Glomerular endothelial cell (primary cell): ENCODE results near the gene PCP4L1. TPM values are rescaled to one million over a fixed set of nuclear protein-coding genes. Genes with fewer than 3 reads are reported as not detected.
A peak's percentile ranks its signal among the peaks of the same experiment; 100 is the strongest.
"Not testable (repeated sequence)": the region's sequence is repeated elsewhere in the genome, so short reads cannot be mapped to it uniquely, and the experiment has no call there.

Experiments
- DNase-seq: peaks from one replicate; pipeline ENCODE4 v3.0.0-alpha.2; 2011; ENCODE audit warnings: low read depth, low spot score; ENCODE audit errors: extremely low read depth
- total RNA-seq: library from RNA; depleted of rRNA; stranded (reverse); fragments of >200 nt; gene quantifications from 2 replicates; pipeline ENCODE4 v1.2.3, GENCODE V29; 2015

Gene PCP4L1
- total RNA-seq, 1 donor from 2014 or later = not detected

GRCh38 chr1:161227196-161227871 lies 31.2 kb upstream of the PCP4L1 start:
- peak; percentile 41 for DNase-seq

DNA sequence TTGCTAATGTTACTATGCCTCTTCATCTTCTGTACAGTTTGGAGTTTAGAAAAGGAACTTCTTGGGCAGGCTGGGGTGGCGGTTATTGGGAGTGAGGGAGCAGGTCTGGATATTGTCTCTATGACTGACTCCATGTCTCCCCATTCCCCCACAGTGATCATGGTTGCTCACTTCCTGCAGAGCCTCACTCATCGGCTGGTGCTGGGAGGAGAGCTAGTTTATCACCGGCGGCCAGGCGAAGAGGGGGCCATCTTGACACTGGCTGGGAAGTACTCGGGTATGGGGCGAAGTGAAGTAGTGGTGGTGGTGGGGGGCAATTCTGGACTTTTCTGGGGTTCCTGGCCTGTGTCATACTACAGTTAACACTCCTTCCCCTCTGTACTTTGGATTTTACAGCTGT lies 30.5 kb upstream of the PCP4L1 start:
- DNase-seq = no peak

DNA sequence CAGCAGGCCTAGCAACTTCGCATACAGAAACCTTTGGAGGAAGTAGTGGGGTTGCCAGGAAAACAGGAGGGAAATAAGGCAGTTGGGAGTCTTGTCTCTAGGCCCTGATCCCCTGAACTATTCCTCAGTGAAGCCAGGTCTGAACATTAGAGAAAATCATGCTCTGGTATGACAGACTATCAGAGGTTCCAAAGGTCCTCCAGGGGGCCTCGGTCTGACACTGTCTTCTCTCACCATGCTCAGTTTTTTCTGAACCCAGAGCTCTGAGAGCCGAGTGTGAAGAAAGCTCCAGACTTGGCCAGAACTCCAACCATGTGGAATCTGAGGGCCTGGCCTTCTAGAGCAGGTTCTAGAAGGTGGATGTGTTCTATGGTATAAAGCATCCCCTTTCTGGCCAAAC lies 28.6 kb upstream of the PCP4L1 start:
- DNase-seq = no peak

GRCh38 chr1:161230762-161231161 lies 27.8 kb upstream of the PCP4L1 start:
- no peak for DNase-seq

GRCh38 chr1:161233102-161233501 lies 25.4 kb upstream of the PCP4L1 start:
- DNase-seq = no peak

DNA sequence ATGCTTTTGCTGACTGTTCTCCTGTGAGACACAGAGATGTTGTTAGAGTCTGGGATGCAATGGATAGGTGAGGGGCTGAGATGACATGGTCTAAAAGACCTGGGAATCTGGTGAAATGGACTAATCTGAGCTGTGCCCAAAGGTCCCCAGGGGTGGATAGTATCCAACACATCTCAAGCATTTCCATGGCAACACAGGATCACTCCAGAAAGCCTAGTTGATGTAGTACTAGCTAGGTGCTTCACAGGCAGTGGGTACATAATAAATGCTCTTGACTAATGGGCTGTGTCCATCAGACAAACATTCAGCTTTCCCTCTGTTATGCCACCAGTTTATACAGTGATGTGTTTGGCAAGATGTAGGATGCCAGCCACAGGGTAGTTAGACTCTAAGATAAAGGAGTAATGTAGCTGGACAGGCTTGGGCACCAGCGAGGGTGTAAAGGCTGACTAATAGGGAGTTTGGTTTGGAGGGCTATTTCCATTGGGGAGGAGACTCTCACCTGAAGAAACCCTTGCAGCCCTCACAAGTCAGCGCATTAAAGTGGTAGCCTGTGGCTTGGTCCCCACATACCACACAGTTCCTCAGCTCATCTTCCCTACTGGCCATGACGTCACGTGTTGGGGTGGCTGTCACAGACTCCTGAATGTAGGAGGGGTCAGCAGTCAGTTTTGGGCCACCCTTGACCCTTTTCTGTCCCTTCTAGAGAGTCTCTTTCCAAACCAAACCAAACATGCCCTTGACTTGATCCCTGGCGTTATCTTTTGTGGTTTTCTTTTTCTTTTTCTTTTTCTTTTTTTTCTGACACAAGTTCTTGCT lies 22.4 kb upstream of the PCP4L1 start:
- no peak for DNase-seq

GRCh38 chr1:161238039-161238473 lies 20.5 kb upstream of the PCP4L1 start, which contains the start of gene NR1I3:
Gene NR1I3 (minus strand): TSS chr1:161238203. CDS start chr1:161236565, 1,638 bp downstream.
- no peak for DNase-seq

DNA sequence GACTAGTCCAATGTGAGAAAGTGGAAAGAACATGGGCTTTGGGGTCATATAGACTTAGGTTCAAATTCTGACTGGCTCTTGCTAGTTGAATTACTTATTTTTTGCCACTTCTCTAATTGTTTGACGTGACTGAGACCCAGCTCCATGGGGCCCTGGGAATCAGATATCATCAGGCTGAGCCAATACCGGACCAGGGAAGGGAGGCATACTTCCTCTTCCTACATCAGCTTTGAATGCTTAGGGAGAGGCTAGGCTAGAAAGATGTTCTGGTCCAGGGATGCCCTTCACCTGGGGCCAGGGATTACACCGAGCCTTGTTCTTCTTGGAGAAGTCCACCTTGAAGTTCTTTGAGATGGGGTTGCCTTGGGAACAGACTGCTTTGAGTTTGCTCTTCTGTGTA lies 16.9 kb upstream of the PCP4L1 start:
- DNase-seq = no peak

GRCh38 chr1:161242313-161242712 lies 16.2 kb upstream of the PCP4L1 start:
- no peak for DNase-seq

GRCh38 chr1:161244888-161245287 lies 13.7 kb upstream of the PCP4L1 start:
- no peak for DNase-seq

GRCh38 chr1:161250100-161250499 lies 8.4 kb upstream of the PCP4L1 start:
- DNase-seq = not testable (repeated sequence)

DNA sequence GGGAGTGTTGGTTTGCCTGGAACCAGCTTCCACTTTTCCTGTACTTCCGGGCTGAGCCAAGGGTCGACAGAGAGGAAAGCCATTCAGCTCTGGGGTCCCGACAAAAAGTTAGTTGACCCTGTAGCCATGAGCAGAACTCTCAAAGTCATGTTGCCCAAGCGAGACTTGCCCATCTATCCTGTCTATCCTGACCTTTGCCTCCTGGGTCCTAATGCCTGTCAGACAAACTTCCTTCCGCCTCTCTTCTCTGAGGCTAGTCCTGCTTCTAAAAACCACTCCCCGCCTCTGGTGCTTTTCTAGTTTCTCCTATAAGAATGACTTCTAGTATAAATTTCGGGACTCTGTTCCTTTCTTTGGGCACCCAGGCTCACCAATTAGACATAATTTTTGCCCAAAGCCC lies 7.7 kb upstream of the PCP4L1 start:
- DNase-seq = no peak

DNA sequence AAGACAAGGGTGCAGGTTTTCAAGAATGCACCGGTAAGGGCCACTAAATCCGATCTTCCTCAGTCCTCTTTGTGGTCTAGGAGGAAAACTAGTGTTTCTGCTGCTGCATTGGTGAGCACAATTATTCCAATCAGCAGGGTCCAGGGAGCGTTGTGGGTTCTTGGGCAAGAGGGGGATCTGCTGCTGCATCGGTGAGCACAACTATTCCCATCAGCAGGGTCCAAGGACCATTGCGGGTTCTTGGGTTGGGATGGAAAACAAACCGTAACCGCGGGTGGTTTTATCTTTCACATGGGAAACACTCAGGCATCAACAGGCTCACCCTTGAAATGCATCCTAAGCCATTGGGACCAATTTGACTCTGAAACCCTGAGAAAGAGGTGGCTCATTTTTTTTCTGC lies 7.0 kb upstream of the PCP4L1 start:
- DNase-seq = no peak

DNA sequence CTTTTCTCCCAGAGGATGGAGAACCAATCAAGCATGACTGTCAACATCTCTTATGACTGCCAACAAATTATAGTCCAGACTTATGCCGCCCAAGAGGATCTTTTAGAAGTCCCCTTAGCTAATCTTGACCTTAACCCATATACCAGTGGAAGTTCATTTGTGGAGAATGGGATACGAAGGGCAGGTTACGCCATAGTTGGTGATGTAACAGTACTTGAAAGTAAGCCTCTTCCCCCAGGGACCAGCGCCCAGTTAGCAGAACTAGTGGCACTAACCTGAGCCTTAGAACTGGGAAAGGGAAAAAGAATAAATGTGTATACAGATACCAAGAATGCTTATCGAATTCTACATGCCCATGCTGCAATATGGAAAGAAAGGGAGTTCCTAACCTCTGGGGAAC lies 3.2 kb upstream of the PCP4L1 start:
- DNase-seq = not testable (repeated sequence)

DNA sequence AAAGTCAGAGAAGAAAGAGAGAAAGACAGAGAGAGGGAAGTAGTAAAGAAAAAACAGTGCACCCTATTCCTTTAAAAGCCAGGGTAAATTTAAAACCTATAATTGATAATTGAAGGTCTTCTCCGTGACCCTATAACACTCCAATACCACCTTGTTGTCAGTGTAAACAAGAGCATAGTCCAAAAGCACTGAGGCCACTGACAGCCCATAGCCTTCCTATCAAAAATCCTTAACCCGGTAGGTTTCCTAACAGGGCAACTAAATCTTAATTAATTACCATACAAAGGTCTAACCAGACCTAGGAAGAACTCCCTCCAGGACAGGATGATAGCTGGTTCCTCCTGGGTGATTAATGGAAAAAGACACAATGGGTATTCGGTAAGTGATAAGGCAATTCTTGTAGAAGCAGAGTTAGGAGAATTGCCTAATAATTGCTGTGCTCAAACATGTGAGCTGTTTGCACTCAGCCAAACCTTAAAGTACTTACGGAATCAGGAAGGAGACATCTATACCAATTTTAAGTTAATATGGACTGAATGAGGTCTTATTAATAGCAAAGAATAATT lies 2.5 kb upstream of the PCP4L1 start:
- DNase-seq = not testable (repeated sequence)

DNA sequence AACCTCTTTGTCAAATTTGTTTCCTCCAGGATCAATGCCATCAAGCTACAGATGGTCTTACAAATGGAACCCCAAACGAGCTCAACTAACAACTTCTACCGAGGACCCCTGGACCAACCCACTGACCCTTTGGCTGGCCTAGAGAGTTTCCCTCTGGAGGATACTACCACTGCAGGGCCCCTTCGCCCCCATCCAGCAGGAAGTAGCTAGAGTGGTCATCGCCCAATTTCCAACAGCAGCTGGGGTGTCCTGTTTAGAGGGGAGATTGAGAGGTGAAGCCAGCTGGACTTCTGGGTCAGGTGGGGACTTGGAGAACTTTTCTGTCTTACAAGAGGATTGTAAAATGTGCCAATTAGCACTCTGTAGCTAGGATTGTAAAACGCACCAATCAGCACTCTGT lies 1.4 kb upstream of the PCP4L1 start:
- not testable (repeated sequence) for DNase-seq

- DNase-seq = no peak
These were observed 779 bp downstream of the PCP4L1 start for GRCh38 chr1:161259345-161259702.

DNA sequence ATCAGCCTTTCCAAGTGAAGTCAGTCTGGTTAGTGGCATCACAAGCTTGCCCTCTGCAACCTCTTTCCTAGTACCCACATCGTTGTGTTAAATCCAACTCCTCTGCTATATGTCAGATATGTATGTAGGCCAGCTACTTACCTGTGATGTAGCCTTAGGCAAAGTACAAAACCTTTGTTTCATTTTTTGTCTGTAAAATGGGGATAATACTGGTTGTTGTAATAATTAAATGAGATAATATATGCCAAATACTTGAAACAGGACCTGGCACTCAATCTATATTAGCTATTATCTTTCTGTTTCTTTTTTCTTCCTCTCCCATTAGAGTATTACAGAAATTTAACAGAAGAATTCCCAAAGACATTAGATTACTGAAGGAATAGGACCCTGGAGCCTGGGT lies 1.2 kb downstream of the PCP4L1 start:
- DNase-seq = no peak

DNA sequence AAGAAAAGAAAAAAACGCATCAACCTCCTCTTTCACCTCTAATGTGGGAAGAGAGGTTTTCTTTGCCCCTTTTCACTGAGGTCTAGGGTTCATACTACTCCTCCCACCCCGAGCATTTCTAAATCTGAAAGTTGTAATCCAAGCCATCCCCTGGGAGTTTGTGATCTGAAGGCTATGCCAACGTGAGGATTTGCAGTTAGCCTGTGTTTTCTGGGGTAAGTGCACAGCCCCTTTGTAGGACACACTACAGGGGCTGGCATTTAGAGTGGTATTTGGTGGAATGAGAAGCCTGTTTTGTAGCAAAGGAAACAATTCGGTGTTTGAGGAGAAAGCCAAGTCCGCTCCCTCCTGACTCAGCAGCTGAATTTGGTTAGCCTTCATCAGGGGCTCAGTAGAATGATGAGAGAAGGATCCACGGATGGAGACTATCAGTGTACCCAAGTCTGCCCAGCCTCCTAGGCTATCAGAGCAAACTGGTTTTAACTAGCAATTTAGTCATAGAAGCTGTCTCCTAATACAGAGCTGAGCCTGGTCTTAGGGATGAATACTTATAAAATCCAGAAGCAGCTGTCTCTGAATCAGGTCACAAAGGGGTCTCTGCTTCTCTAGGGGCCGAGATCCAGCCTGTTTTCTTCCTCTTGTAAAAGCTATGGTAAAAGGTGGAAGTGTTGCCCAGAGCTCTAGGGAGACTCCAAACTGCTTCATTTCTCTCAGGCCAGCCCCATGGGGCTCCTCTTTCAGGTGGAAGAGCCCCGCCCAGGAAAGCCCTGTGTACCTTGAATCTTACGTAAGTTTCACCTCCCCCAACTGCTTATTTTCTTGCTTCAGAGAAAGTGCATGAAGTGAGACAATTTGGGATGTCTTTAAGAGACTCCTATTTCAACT lies 2.1 kb downstream of the PCP4L1 start:
- no peak for DNase-seq

DNA sequence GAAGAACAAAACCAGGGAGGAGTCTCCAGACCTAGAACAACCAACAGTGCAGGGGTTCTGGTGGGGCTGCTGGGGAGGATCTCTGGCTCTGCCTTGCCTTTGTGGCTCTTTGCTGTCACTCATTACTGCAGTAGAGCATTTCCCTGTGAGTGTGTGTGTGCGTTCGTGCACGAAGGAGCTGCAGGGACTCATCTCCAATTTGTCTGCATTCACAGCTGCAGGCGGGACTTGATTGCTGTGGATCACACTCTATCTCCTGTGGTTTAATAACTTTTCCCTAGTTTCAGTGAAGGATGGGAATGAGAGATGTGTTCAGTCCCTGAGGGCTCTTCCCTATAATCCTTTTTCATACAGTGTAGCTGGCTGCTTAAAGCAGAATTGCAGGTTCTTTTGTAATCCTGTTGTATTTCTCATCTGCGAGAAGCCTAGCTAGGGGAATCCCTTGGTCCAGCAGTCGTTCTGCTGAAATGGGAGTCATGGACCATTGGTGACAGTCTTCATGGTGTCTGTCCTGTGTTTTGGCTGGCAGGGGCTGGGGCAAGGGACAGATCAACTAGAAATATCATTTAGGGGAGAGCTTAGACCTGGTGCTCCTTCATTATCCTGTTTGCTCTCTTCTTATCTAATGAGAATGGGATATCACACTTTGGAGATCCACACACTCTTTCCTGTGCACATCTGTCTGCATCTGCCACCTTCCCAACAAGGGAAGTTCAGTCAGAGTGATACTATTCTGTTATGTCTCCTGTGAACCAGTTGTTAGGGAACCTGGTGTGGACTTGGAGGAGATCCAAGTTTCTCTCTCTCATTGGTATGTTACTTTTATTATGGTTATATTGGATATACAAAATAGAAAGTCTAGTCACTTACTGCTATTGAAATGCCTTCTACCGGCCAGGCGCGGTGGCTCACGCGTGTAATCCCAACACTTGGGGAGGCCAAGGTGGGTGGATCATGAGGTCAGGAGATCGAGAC lies 3.0 kb downstream of the PCP4L1 start:
- no peak for DNase-seq
